Measurements from ENCODE around the gene MUC5AC.

MUC5AC gene

DNA sequence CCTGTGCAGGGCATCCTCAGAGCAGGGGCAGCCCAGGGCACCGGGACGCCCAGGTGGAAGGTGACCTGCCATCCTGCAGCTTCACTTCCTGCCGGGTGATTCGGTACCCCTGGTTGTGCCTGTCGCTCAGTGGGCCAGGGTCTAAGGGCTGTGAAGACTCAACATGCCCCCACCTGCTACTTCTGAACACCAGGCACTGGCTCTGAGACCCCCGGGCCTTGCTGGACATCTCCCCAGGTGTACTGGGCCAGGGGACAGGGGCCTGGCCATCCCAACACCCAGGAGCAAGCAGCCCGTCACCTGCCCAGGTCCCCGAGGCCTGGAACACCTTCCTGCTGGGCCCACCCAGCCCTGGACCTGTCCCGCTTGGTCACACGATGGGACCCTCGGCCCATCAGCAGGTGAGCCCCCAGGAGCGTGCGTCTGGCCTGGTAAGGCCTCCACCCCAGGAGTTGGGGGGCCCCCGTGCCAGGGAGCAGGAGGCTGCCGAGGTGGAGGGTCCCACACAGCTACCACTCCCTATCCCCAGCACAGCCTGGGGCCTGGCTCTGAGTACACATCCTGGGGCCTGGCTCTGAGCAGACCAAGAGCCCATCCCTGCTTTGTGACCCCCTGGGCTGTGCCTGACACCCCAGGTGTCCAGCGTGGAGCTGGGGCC lies 61.2 kb downstream of the MUC5AC start:
- no peak overlapping the region for H3K4me3 ChIP-seq (ENCODE audit: low read depth in 1 of 2, low read length in 2 of 2)
- H3K4me1 ChIP-seq (ENCODE audit: control insufficient read depth in 1 of 2, insufficient read depth in 2 of 2, low read length in 2 of 2), result no peaks in the 10 kb centered on the region
- no peak overlapping the region for H3K27ac ChIP-seq (ENCODE audit: low read length)
- no peaks in the 10 kb centered on the region for H3K36me3 ChIP-seq (ENCODE audit: control insufficient read depth in 1 of 2, insufficient read depth in 2 of 2, low read length in 2 of 2)
- H3K9me3 ChIP-seq (ENCODE audit: control insufficient read depth in 1 of 2, low read length in 2 of 2), result no peaks in the 10 kb centered on the region
- H3K27me3 ChIP-seq (ENCODE audit: low read depth, low read length), result no peaks in the 10 kb centered on the region

DNA sequence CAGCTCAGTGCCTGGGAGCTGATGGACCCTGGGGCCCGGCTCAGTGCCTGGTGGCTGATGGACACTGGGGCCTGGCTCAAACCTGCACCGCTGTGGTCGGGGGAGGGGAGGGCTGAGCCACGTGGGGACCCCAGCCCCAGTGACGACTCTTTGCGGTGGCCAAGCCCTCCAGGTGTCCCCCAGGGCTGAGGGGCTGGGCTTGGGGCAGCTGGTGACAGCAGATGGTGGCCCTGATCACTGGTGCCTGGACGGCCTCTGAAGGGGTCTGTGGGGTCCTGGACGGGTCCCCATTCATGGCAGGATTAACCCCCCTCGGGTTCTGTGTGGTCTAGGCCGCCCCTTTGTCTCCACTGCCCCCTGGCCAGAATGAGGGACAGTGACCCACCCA lies 61.7 kb downstream of the MUC5AC start:
- H3K4me1 ChIP-seq (ENCODE audit: control insufficient read depth in 1 of 2, insufficient read depth in 2 of 2, low read length in 2 of 2), result no peaks in the 10 kb centered on the region
- no peaks in the 10 kb centered on the region for H3K36me3 ChIP-seq (ENCODE audit: control insufficient read depth in 1 of 2, insufficient read depth in 2 of 2, low read length in 2 of 2)
- H3K27me3 ChIP-seq (ENCODE audit: low read depth, low read length), result no peaks in the 10 kb centered on the region
- H3K4me3 ChIP-seq (ENCODE audit: low read depth in 1 of 2, low read length in 2 of 2), result no peak overlapping the region
- no peaks in the 10 kb centered on the region for H3K9me3 ChIP-seq (ENCODE audit: control insufficient read depth in 1 of 2, low read length in 2 of 2)
- H3K27ac ChIP-seq (ENCODE audit: low read length), result no peak overlapping the region

GRCh38 chr11:1219834-1220815 lies 62.4 kb downstream of the MUC5AC start:
- Histone ChIP-seq H3K4me3 (ENCODE audit: low read depth in 1 of 2, low read length in 2 of 2) (no peak overlapping the region), H3K27me3 (ENCODE audit: low read depth, low read length) (no peaks in the 10 kb centered on the region)

GRCh38 chr11:1220941-1221721 lies 63.4 kb downstream of the MUC5AC start:
- Histone ChIP-seq H3K27ac (ENCODE audit: low read length) (no peak overlapping the region), H3K4me1 (ENCODE audit: control insufficient read depth in 1 of 2, insufficient read depth in 2 of 2, low read length in 2 of 2) (no peaks in the 10 kb centered on the region), H3K36me3 (ENCODE audit: control insufficient read depth in 1 of 2, insufficient read depth in 2 of 2, low read length in 2 of 2) (no peaks in the 10 kb centered on the region), H3K4me3 (ENCODE audit: low read depth in 1 of 2, low read length in 2 of 2) (no peak overlapping the region), H3K9me3 (ENCODE audit: control insufficient read depth in 1 of 2, low read length in 2 of 2) (no peaks in the 10 kb centered on the region), H3K27me3 (ENCODE audit: low read depth, low read length) (no peaks in the 10 kb centered on the region)

More at GRCh38 chr11:1219834-1220815, 62.4 kb downstream of the MUC5AC start:
- no peaks in the 10 kb centered on the region for H3K4me1 ChIP-seq (ENCODE audit: control insufficient read depth in 1 of 2, insufficient read depth in 2 of 2, low read length in 2 of 2)
- no peaks in the 10 kb centered on the region for H3K9me3 ChIP-seq (ENCODE audit: control insufficient read depth in 1 of 2, low read length in 2 of 2)
- H3K27ac ChIP-seq (ENCODE audit: low read length), result no peak overlapping the region
- no peaks in the 10 kb centered on the region for H3K36me3 ChIP-seq (ENCODE audit: control insufficient read depth in 1 of 2, insufficient read depth in 2 of 2, low read length in 2 of 2)

GRCh38 chr11:1221848-1222311 lies 64.1 kb downstream of the MUC5AC start:
- no peaks in the 10 kb centered on the region for H3K27me3 ChIP-seq (ENCODE audit: low read depth, low read length)
- no peaks in the 10 kb centered on the region for H3K36me3 ChIP-seq (ENCODE audit: control insufficient read depth in 1 of 2, insufficient read depth in 2 of 2, low read length in 2 of 2)
- H3K4me3 ChIP-seq (ENCODE audit: low read depth in 1 of 2, low read length in 2 of 2), result no peak overlapping the region

DNA sequence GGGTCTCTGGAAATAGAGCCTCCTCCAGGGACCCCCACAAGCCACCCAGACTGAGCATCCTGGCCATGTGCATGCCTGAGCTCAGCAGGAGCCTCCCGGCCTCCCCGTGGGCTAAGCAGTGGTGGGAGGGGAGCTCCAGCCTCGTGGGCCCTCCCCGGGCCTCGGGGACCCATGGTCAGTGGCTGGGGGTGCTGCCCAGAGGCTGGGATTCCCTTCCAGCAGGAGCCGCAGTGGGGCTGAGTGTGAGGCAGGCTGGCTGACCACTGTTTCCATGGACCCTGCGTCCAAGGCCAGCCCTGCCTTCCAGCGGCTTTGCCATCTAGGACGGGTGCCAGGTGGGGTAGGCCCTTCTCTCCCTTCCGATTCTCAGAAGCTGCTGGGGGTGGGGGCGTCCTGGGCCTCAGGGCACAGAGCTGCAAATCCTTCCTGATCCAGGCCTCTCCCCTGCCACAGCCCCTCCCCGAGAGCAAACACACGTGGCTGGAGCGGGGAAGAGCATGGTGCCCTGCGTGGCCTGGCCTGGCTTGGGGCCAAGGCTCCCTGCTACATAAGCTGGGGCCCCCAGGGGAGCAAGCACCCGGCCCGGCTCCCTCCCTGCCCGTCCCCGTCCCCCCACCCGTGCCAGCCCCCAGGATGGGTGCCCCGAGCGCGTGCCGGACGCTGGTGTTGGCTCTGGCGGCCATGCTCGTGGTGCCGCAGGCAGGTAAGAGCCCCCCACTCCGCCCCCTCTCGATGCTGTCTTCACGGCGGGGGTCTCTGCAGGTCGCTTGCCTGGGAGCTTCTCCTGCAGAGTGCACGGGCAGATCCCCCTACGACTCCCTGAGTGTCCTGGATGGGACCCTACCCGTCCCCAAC lies 65.0 kb downstream of the MUC5AC start, which contains the start of gene MUC5B:
Gene MUC5B (plus strand): TSS at position 576 of the 855 bp plus-strand sequence. CDS start 58 bp downstream, at position 634.
- Histone ChIP-seq H3K27me3 (ENCODE audit: low read depth, low read length) (no peaks in the 10 kb centered on the region), H3K4me1 (ENCODE audit: control insufficient read depth in 1 of 2, insufficient read depth in 2 of 2, low read length in 2 of 2) (no peaks in the 10 kb centered on the region), H3K27ac (ENCODE audit: low read length) (no peak within 1 kb of the TSS), H3K4me3 (ENCODE audit: low read depth in 1 of 2, low read length in 2 of 2) (no peak within 1 kb of the TSS), H3K9me3 (ENCODE audit: control insufficient read depth in 1 of 2, low read length in 2 of 2) (no peaks in the 10 kb centered on the region), H3K36me3 (ENCODE audit: control insufficient read depth in 1 of 2, insufficient read depth in 2 of 2, low read length in 2 of 2) (no peaks in the 10 kb centered on the region)

More at GRCh38 chr11:1221848-1222311, 64.1 kb downstream of the MUC5AC start:
- no peaks in the 10 kb centered on the region for H3K4me1 ChIP-seq (ENCODE audit: control insufficient read depth in 1 of 2, insufficient read depth in 2 of 2, low read length in 2 of 2)
- no peaks in the 10 kb centered on the region for H3K9me3 ChIP-seq (ENCODE audit: control insufficient read depth in 1 of 2, low read length in 2 of 2)
- H3K27ac ChIP-seq (ENCODE audit: low read length), result no peak overlapping the region

- Histone ChIP-seq H3K4me3 (ENCODE audit: low read depth in 1 of 2, low read length in 2 of 2) (no peak overlapping the region), H3K27ac (ENCODE audit: low read length) (no peak overlapping the region)
These were observed 65.8 kb downstream of the MUC5AC start for GRCh38 chr11:1223346-1224110.

DNA sequence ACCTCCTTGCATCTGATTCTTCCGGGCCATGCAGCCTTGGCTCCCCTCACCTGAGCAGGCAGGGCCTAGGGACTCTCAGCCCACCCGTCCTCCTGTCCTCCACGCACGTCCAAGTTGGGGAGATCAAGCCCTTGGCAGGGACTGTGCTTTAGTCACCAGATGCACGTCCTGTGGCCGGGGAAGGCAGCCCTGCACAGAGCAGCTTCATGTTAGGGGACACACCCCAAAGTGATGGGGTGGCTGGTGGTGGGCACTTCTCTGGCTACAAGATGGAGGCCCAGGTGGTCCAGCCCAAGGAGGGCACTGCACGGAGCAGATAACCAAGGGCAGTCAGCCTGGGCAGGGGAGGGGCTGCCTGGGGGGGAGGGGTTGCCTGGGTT lies 66.3 kb downstream of the MUC5AC start:
- no peaks in the 10 kb centered on the region for H3K36me3 ChIP-seq (ENCODE audit: control insufficient read depth in 1 of 2, insufficient read depth in 2 of 2, low read length in 2 of 2)
- no peaks in the 10 kb centered on the region for H3K4me1 ChIP-seq (ENCODE audit: control insufficient read depth in 1 of 2, insufficient read depth in 2 of 2, low read length in 2 of 2)
- no peaks in the 10 kb centered on the region for H3K27me3 ChIP-seq (ENCODE audit: low read depth, low read length)
- H3K9me3 ChIP-seq (ENCODE audit: control insufficient read depth in 1 of 2, low read length in 2 of 2), result no peaks in the 10 kb centered on the region
- H3K27ac ChIP-seq (ENCODE audit: low read length), result no peak overlapping the region
- H3K4me3 ChIP-seq (ENCODE audit: low read depth in 1 of 2, low read length in 2 of 2), result no peak overlapping the region

More at GRCh38 chr11:1223346-1224110, 65.8 kb downstream of the MUC5AC start:
- Histone ChIP-seq H3K9me3 (ENCODE audit: control insufficient read depth in 1 of 2, low read length in 2 of 2) (no peaks in the 10 kb centered on the region), H3K4me1 (ENCODE audit: control insufficient read depth in 1 of 2, insufficient read depth in 2 of 2, low read length in 2 of 2) (no peaks in the 10 kb centered on the region), H3K27me3 (ENCODE audit: low read depth, low read length) (no peaks in the 10 kb centered on the region), H3K36me3 (ENCODE audit: control insufficient read depth in 1 of 2, insufficient read depth in 2 of 2, low read length in 2 of 2) (no peaks in the 10 kb centered on the region)

DNA sequence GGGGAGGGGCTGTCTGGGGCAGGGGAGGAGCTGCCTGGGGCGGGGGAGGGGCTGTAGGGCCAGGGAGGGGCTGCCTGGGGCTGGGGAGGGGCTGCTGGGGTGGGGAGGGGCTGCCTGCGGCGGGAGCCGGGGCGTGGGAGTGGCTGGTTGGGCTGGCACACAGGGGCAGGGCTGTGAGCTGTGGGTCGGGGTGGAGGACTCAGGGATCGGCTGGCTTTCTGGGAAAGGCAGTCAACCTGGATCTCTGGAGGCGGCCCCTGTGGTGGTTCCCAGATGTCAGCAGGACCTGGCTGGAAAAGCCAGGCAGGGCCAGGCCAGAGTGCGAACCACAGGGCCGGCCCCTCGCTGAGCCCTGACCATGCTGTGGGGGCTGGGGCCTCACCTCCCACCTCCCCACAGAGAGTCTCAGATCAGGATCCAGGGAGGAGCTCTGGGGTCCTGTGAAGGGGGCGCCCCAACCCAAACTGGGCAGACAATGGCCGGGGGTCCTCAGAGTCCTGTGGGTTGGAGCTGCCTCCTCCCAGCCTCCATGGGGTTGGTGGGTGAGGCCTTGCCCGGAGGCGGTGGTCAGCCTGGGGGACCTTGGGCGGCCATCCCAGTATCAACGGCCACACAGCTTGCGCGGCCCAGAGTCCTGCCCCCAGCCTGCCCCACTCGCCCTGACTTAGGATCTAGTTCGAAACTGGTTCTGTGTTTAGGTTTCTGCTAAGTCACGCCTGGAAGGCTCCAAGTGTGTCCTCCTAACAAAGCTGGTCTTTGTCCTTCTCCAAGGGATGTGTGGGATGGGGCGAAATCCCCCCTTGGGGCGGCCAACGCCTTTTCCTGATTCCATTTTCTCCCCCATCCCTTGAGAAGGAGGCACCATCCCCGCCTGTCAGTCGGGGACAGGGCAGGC lies 67.0 kb downstream of the MUC5AC start:
- Histone ChIP-seq H3K27ac (ENCODE audit: low read length) (no peak overlapping the region), H3K27me3 (ENCODE audit: low read depth, low read length) (no peaks in the 10 kb centered on the region), H3K4me3 (ENCODE audit: low read depth in 1 of 2, low read length in 2 of 2) (no peak overlapping the region), H3K36me3 (ENCODE audit: control insufficient read depth in 1 of 2, insufficient read depth in 2 of 2, low read length in 2 of 2) (no peaks in the 10 kb centered on the region), H3K4me1 (ENCODE audit: control insufficient read depth in 1 of 2, insufficient read depth in 2 of 2, low read length in 2 of 2) (no peaks in the 10 kb centered on the region), H3K9me3 (ENCODE audit: control insufficient read depth in 1 of 2, low read length in 2 of 2) (no peaks in the 10 kb centered on the region)
